Middle frontal gyrus (tissue), 1 donor: Measurements from ENCODE around the gene DAB2.
"Not testable (repeated sequence)": the region's sequence is repeated elsewhere in the genome, so short reads cannot be mapped to it uniquely, and the experiment has no call there.

ENCODE experiments used
- DNase-seq: peaks from one replicate; pipeline ENCODE4 v3.0.0-alpha.2; 2015; ENCODE audit warnings: low spot score; ENCODE audit errors: extremely low spot score

The DAB2 gene

DNA sequence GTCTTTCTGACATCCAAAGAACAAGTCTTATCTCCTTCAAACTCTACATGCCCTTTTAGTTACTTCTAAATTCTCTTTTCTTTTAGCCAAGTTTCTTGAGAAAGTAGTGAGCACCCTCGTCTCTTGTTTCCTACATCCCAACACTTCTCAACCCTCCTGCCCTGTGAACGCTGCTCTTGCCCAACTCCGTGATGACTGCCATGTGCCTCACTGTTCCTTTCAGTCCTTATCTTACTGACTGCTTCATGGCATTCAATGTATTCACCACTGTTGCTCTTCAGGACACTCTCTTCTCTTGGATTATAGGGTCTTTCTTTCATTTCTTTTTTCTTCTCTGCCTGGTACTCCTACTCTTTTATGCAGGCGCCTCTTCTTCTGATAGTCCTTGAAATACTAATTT lies 75.3 kb downstream of the DAB2 start:
- DNase-seq = no peak

DNA sequence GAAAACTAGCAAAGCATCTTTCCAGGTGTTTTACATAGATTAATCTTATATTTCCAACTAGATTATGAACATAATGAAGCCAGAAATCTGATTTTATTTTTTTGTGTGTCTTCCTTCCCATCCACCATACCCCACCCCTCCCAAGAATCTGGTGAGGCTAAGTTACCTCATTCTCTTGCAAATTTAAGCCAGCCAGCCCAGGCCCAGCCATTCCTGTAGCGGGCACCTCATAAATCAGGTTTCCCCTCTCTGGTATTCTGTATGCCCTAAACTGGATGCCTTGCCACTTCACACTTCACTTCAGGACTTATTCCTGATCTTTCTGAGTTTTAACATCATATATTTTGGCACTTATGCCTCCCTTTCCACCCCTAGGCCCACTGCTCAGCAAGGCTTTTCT lies 82.3 kb downstream of the DAB2 start:
- no peak for DNase-seq

DNA sequence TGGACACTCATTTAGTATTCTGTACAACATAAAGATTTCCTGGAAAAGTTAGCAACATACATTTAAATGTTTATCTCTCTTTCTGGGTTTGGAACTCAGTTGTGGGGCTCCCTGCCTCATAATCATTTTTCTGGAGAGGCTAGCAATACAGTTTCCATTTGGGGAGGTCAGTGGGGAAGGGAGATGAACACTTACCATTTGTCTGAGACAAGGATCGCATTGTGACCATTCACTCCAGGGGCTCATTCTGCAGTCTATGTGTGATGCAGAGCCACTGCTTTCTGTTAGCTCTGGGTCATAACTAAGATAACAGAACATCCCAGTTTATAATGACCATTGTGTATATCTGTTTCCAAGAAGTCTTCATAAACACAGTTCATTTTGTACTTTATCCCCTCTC lies 82.9 kb downstream of the DAB2 start:
- DNase-seq = no peak

DNA sequence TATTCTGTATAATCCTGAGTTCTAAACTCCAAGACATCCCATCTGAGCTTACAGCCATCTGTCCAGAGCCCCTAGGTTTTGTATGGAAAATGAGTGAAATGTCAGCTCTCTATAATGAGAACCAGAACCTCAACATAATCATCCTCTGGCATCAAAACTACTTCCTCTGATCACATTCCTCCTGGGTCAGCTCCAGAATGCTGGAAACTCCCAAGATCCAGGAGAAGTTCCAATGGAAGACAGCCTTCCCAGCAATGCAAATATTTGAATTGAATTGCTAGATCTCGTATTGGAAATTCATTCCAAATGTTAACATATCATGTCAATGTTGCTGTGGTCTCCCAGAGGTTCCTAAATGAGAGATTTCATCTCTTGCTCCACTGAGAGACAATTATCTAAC lies 84.3 kb downstream of the DAB2 start:
- DNase-seq = no peak

DNA sequence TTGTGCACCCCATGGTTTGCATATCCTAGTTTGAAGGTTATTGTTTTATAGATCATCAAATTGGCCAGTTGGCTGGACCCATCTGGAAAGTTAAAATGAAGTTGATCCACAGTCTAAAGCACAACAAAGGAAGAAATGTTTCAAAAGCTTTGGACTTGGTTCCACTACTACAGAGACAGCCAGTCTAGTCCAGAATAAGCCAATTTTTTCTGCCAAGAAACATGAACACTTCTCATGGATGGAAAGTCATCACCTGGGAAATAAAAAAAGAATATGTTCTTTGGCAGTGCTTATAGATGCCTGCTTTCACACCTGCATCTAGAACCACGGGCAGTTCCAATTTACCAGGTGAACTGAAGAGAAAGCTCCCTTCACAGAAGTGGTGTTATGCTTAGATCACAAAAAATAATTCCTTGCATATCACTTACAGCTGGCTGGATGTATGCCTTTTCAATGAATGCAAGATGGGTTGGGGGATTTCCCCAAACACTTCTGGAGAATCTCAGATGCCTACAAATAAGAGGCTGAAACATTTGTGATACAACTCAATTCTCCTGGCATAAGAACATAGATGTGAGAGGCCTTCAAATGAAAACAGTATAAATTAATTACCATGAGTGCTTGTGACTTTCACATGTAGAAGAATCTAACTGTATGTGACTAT lies 87.4 kb downstream of the DAB2 start:
- DNase-seq = no peak

DNA sequence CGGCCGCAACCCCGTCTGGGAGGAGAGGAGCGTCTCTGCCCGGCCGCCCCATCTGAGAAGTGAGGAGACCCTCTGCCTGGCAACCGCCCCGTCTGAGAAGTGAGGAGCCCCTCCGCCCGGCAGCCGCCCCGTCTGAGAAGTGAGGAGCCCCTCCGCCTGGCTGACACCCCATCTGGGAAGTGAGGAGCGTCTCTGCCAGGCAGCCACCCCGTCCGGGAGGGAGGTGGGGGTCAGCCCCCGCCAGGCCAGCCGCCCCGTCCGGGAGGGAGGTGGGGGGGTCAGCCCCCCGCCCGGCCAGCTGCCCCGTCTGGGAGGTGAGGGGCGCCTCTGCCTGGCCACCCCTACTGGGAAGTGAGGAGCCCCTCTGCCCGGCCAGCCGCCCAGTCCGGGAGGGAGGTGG lies 90.5 kb downstream of the DAB2 start:
- DNase-seq = not testable (repeated sequence)

DNA sequence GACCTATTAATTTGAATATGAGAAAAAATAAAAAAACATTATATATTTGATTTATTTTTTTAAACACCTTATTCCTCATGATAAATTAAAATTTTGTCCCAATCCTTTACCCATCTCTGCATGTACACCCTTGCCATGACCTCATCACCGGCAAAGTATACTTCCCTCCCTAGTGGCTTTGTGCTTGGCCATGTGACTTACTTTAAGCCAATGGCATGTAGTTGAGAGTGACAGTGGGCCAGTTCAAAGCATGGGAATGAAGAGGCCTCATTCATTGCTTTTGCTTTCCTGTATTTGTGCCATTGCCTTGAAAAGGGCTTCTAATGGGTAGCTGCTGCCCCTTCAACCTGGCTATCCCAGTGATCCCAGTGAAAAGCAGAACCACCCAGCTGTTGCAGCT lies 91.7 kb downstream of the DAB2 start:
- no peak for DNase-seq

DNA sequence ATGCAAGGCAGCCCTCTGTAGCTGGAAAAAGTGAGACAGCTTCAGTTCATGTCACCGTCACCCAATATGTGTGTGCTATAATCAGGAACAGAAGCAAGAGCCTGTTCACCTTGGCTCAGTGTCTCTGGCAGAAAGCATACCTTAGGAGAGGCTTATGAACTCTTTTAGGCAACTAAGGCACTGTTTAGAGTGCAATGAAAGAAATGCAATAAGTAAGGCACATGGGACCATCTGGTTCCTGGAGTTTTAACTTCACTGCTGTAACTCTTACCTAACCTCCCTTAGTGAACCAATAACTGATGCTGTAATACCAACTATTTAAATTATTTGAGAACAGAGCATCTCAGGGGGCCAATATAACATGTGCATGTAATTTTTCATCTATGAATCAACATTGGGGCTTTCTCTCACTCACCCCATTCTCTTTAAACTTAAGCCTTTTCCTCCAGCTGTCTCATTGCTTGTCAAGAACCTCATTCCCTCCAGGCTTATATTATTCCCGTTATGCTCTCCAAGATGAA lies 92.9 kb downstream of the DAB2 start:
- no peak for DNase-seq

DNA sequence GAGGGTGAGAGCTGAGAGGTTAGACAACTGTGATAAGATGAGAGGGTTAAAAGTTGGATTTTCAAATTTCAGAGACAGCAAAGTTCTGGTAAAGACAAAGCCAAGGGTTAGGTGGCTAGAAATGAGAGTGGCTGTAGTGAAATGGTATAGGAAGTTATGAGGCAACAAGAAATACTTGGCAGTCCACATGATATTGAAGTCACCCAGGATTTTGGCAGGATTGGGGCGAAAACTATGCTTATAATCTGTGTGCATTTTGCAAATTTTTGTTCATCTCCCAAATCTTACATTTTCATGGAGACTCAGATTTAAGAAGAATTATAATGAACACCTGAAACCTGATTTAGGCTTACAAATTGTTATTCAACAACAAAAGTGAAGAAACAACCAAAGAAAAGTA lies 96.0 kb downstream of the DAB2 start:
- no peak for DNase-seq

DNA sequence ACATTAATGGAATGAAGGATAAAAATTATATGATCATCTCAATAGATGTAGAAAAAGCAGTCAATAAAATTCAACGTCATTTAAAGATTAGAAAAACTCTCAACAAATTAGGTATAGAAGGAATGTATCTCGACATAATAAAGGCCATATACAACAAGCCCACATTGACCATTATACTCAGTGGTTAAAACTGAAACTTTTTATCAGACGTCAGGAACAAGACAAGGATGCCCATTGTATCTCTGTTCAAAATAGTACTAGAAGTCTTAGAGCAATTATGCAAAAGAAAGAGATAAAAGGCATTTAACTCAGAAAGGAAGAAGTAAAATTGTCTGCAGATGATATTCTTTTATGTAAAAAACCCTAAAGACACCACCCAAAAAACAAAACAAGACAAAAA lies 101.2 kb downstream of the DAB2 start:
- no peak for DNase-seq
